ENCODE results near the gene EPAS1.

EPAS1 gene

GRCh38 chr2:46340740-46341420, 43.7 kb downstream of the EPAS1 start:
- no peak for DNase-seq

- no peak for DNase-seq
Observed at GRCh38 chr2:46342566-46343315, 45.5 kb downstream of the EPAS1 start.

- DNase-seq: no peak
Observed at GRCh38 chr2:46344706-46345105, 47.5 kb downstream of the EPAS1 start.

- DNase-seq: no peak
Observed at GRCh38 chr2:46345775-46346174, 48.6 kb downstream of the EPAS1 start.

GRCh38 chr2:46346719-46347118, 49.5 kb downstream of the EPAS1 start:
- DNase-seq: no peak

GRCh38 chr2:46347648-46348280, 50.6 kb downstream of the EPAS1 start:
- DNase-seq: no peak

- no peak for DNase-seq
Observed at GRCh38 chr2:46349115-46349547, 51.9 kb downstream of the EPAS1 start.

- DNase-seq: no peak
Observed at GRCh38 chr2:46350029-46350689, 53.0 kb downstream of the EPAS1 start.

- DNase-seq: no peak
Observed at GRCh38 chr2:46351098-46351749, 54.0 kb downstream of the EPAS1 start.

GRCh38 chr2:46351750-46352138, 54.5 kb downstream of the EPAS1 start:
- no peak for DNase-seq

GRCh38 chr2:46352621-46353020, 55.4 kb downstream of the EPAS1 start:
- DNase-seq: no peak

GRCh38 chr2:46353509-46353908, 56.3 kb downstream of the EPAS1 start:
- no peak for DNase-seq

GRCh38 chr2:46355756-46356155, 58.5 kb downstream of the EPAS1 start:
- DNase-seq: no peak

- DNase-seq: no peak
Observed at GRCh38 chr2:46356991-46357390, 59.8 kb downstream of the EPAS1 start.

- DNase-seq: no peak
Observed at GRCh38 chr2:46358713-46359112, 61.5 kb downstream of the EPAS1 start.

GRCh38 chr2:46360303-46360702, 63.1 kb downstream of the EPAS1 start:
- DNase-seq: no peak

- no peak for DNase-seq
Observed at GRCh38 chr2:46361920-46362666, 64.9 kb downstream of the EPAS1 start.

GRCh38 chr2:46362667-46363012, 65.4 kb downstream of the EPAS1 start:
- no peak for DNase-seq

- no peak for DNase-seq
Observed at GRCh38 chr2:46363535-46364170, 66.4 kb downstream of the EPAS1 start.

GRCh38 chr2:46364797-46365457, 67.7 kb downstream of the EPAS1 start:
- no peak for DNase-seq

All from effector CD8-positive, alpha-beta T cell (primary cell).